ACC112 (cell line): Measurements from ENCODE around the gene LSM2.
A peak's percentile ranks its signal among the peaks of the same experiment; 100 is the strongest.

Experiments used
- H2AFZ ChIP-seq: fragments of 200-600 bp; sonication (generic); one replicate; pipeline ENCODE4 v1.6.0; 2017; ENCODE audit warnings: antibody characterized with exemption, low read length; ENCODE audit not compliant: unreplicated experiment
- H3K27ac ChIP-seq: fragments of 200-600 bp; sonication (generic); 2 replicates; pipeline ENCODE4 v1.5.1; 2014; ENCODE audit warnings: low read depth, mild to moderate bottlenecking, antibody characterized with exemption, low read length, moderate library complexity
- H3K27me3 ChIP-seq: fragments of 200-600 bp; sonication (generic); 2 replicates; pipeline ENCODE4 v1.6.1; 2014; ENCODE audit warnings: mild to moderate bottlenecking, antibody characterized with exemption, low read length, moderate library complexity, mixed read lengths; ENCODE audit not compliant: insufficient read depth
- H3K36me3 ChIP-seq: fragments of 200-600 bp; sonication (generic); 2 replicates; pipeline ENCODE4 v1.6.1; 2016; ENCODE audit warnings: mild to moderate bottlenecking, antibody characterized with exemption, low read length, moderate library complexity, mixed read lengths; ENCODE audit not compliant: insufficient read depth
- H3K4me1 ChIP-seq: fragments of 200-600 bp; sonication (generic); one replicate; pipeline ENCODE4 v1.6.1; 2016; ENCODE audit warnings: low read length, mixed read lengths; ENCODE audit not compliant: insufficient read depth, unreplicated experiment, control insufficient read depth
- H3K4me3 ChIP-seq: fragments of 200-600 bp; sonication (generic); 2 replicates; pipeline ENCODE4 v1.5.1; 2014; ENCODE audit warnings: mild to moderate bottlenecking, low read depth, low read length
- H3K79me2 ChIP-seq: fragments of 200-600 bp; sonication (generic); one replicate; pipeline ENCODE4 v1.6.0; 2016; ENCODE audit warnings: low read length; ENCODE audit not compliant: control insufficient read depth, unreplicated experiment, insufficient read depth

Gene LSM2

GRCh38 chr6:31837369-31838113 is 30.8 kb upstream of the LSM2 start:
- H2AFZ ChIP-seq = no peak overlapping the region
- H3K27me3 ChIP-seq = no peaks in the 10 kb centered on the region
- peak overlapping the region; percentile 74; the same call in 1 of the 2 replicates for H3K27ac ChIP-seq
- H3K4me3 ChIP-seq = peak overlapping the region; percentile 97
- H3K36me3 ChIP-seq = peaks cover 43% of the 10 kb centered on the region
- H3K4me1 ChIP-seq = peaks cover 11% of the 10 kb centered on the region
- H3K79me2 ChIP-seq = peaks cover 35% of the 10 kb centered on the region

GRCh38 chr6:31836474-31837368 is 30.0 kb upstream of the LSM2 start:
- Histone ChIP-seq H3K27me3 (no peaks in the 10 kb centered on the region), H3K36me3 (peaks cover 43% of the 10 kb centered on the region), H3K4me1 (peaks cover 12% of the 10 kb centered on the region), H3K4me3 (peak overlapping the region; percentile 97), H2AFZ (no peak overlapping the region), H3K27ac (peak overlapping the region; percentile 74), H3K79me2 (peaks cover 36% of the 10 kb centered on the region)

GRCh38 chr6:31836047-31836473 is 29.3 kb upstream of the LSM2 start:
- Histone ChIP-seq H3K4me1 (peaks cover 19% of the 10 kb centered on the region), H2AFZ (no peak overlapping the region), H3K36me3 (peaks cover 43% of the 10 kb centered on the region), H3K79me2 (peaks cover 42% of the 10 kb centered on the region), H3K27ac (peak overlapping the region; percentile 74), H3K27me3 (no peaks in the 10 kb centered on the region), H3K4me3 (peak overlapping the region; percentile 97)

- peaks cover 21% of the 10 kb centered on the region for H3K4me1 ChIP-seq
- peaks cover 55% of the 10 kb centered on the region for H3K79me2 ChIP-seq
- peaks cover 33% of the 10 kb centered on the region for H3K36me3 ChIP-seq
- H2AFZ ChIP-seq = peak overlapping the region; percentile 84
- H3K4me3 ChIP-seq = peak overlapping the region; percentile 97
- peak overlapping the region; percentile 96 for H3K27ac ChIP-seq
- H3K27me3 ChIP-seq = no peaks in the 10 kb centered on the region
Observed at GRCh38 chr6:31834367-31835250, 27.8 kb upstream of the LSM2 start.

- peaks cover 42% of the 10 kb centered on the region for H3K79me2 ChIP-seq
- peaks cover 10% of the 10 kb centered on the region for H3K4me1 ChIP-seq
- H3K36me3 ChIP-seq = peaks cover 8% of the 10 kb centered on the region; the same call in 1 of the 2 replicates
- H2AFZ ChIP-seq = no peak overlapping the region
- H3K4me3 ChIP-seq = peak overlapping the region; percentile 78
- H3K27me3 ChIP-seq = no peaks in the 10 kb centered on the region
- peak overlapping the region; percentile 48 for H3K27ac ChIP-seq
Observed at GRCh38 chr6:31831350-31832215, 24.8 kb upstream of the LSM2 start.

GRCh38 chr6:31830886-31831335 is 24.1 kb upstream of the LSM2 start:
- no peak overlapping the region for H2AFZ ChIP-seq
- peak overlapping the region; percentile 48; the same call in 1 of the 2 replicates for H3K27ac ChIP-seq
- H3K4me3 ChIP-seq = peak overlapping the region; percentile 78
- peaks cover 10% of the 10 kb centered on the region for H3K4me1 ChIP-seq
- H3K36me3 ChIP-seq = 0 out of 2 replicates have a peak, but pooled peaks cover under 1% of the 10 kb centered on the region
- no peaks in the 10 kb centered on the region for H3K27me3 ChIP-seq
- peaks cover 35% of the 10 kb centered on the region for H3K79me2 ChIP-seq

DNA sequence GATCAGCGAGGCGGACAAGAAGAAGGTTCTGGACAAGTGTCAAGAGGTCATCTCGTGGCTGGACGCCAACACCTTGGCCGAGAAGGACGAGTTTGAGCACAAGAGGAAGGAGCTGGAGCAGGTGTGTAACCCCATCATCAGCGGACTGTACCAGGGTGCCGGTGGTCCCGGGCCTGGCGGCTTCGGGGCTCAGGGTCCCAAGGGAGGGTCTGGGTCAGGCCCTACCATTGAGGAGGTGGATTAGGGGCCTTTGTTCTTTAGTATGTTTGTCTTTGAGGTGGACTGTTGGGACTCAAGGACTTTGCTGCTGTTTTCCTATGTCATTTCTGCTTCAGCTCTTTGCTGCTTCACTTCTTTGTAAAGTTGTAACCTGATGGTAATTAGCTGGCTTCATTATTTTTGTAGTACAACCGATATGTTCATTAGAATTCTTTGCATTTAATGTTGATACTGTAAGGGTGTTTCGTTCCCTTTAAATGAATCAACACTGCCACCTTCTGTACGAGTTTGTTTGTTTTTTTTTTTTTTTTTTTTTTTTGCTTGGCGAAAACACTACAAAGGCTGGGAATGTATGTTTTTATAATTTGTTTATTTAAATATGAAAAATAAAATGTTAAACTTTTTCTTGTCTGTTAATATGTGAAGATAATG is 23.0 kb upstream of the LSM2 start:
- Histone ChIP-seq H3K36me3 (no peaks in the 10 kb centered on the region), H3K27me3 (no peaks in the 10 kb centered on the region), H3K27ac (peak overlapping the region; percentile 51), H3K4me1 (peaks cover 10% of the 10 kb centered on the region), H2AFZ (no peak overlapping the region), H3K4me3 (peak overlapping the region; percentile 78), H3K79me2 (peaks cover 24% of the 10 kb centered on the region)

DNA sequence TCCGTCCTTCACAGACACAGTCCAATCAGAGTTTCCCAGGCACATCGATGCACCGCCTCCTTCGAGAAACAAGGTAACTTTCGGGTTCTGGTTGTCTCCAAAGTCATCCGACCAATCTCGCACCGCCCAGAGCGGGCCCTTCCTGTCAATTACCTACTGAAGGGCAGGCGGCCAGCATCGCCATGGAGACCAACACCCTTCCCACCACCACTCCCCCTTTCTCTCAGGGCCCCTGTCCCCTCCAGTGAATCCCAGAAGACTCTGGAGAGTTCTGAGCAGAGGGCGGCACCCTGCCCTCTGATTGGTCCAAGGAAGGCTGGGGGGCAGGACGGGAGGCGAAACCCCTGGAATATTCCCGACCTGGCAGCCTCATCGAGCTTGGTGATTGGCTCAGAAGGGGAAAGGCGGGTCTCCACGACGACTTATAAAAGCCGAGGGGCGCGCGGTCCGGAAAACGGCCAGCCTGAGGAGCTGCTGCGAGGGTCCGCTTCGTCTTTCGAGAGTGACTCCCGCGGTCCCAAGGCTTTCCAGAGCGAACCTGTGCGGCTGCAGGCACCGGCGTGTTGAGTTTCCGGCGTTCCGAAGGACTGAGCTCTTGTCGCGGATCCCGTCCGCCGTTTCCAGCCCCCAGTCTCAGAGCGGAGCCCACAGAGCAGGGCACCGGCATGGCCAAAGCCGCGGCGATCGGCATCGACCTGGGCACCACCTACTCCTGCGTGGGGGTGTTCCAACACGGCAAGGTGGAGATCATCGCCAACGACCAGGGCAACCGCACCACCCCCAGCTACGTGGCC is 20.7 kb upstream of the LSM2 start, which contains the start of gene HSPA1B:
Gene HSPA1B, plus strand, starts transcription at position 453 of the 794 bp plus-strand sequence. Its CDS starts 213 bp downstream, at position 666.
- Histone ChIP-seq H3K4me3 (peak within 1 kb of the TSS; percentile 82), H3K27me3 (no peaks in the 10 kb centered on the region), H3K27ac (peak within 1 kb of the TSS; percentile 92), H3K79me2 (peaks cover 30% of the 10 kb centered on the region), H3K4me1 (peaks cover 18% of the 10 kb centered on the region), H2AFZ (peak within 1 kb of the TSS; percentile 54), H3K36me3 (no peaks in the 10 kb centered on the region)
